NB4 (cell line): ENCODE measurements around the gene C1QC.

Experiments
- MAX ChIP-seq: IDR thresholded peaks from 2 replicates; pipeline ENCODE4 v1.6.1; 2011; ENCODE audit warnings: low read depth, low read length
- POLR2A ChIP-seq: IDR thresholded peaks from 2 replicates; pipeline ENCODE4 v1.6.1; 2011; ENCODE audit warnings: mild to moderate bottlenecking; ENCODE audit not compliant: insufficient read length; ENCODE audit errors: extremely low read depth

DNA sequence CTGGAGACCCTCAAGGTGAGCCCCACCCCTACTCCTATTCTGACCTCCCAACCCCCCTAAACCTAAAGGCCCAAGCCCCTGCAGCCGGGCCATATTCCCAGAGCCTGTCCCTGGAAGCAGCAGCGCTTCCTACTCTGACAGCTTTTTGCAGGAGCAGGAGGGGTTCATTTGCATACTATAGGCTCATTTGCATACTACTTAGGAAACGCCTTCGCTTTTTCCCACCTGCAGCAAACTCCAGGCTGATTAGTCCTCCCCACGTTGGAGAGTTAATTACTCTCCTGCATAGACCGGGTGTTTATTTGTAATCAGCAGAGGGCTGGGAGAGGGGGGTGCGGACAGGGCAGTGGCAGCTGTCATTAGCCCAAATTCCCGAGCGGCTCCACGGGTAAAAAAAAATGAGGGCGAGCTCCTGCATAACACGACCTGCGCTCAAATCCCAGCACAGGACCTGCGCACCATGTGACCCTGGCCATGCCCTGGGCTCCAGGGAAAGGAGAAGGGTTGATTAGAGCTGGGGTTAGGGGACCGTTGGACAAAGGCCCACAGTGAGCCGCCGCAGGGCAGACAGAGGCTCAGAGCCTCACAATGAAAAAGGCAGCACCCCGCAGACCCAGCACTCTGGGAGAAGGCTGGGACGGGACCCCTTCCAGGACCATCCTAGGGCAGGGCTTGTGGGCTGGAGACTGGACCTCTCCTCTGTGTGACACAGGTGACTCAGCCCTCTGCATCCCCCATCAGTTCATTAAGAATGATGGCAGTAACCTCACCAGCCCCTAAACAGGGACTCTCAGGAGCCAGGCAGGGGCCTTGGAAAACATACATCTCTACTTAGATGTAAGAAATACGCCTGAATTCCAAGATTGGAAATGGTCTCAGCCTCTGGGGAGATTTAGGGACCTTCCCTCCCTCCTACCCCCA is 16.9 kb upstream of the C1QC start:
- TF ChIP-seq MAX = no peak
- TF ChIP-seq POLR2A = no peak
